H1 (cell line): ENCODE measurements around the gene AP1G2. TPM values are rescaled to one million over a fixed set of nuclear protein-coding genes. Genes with fewer than 3 reads are reported as not detected.
A peak's percentile ranks its signal among the peaks of the same experiment; 100 is the strongest.

ENCODE experiments used
- CTCF ChIA-PET: fragments of 300-600 bp; sonication (Branson Sonifier 250); formaldehyde crosslinking; loops from one replicate; lab custom pipeline; 2021; ENCODE audit not compliant: partially characterized antibody; lab: Charles Lee
- POLR2A ChIA-PET: fragments of 300-600 bp; sonication (Branson Sonifier 250); formaldehyde crosslinking; loops from one replicate; lab custom pipeline; 2021; ENCODE audit warnings: inconsistent platforms; ENCODE audit not compliant: partially characterized antibody; lab: Charles Lee
- DNase-seq, 2 experiments: peaks; one replicate each; pipeline versions ENCODE4 v3.0.0 to v3.0.0-alpha.2; 2010 to 2022; ENCODE audit warnings: low spot score in 2 of 2, low read depth in 1 of 2, mixed read lengths in 1 of 2
- FAIRE-seq: peaks from 2 replicates; lab custom pipeline; 2011; peaks lifted over from hg19 to GRCh38; lab: Jason Lieb, UNC
- H2AFZ ChIP-seq: 2 replicates; pipeline ENCODE4 v1.8.1; 2012; ENCODE audit warnings: low read length, inconsistent platforms
- H2AK5ac ChIP-seq: 2 replicates; pipeline ENCODE4 v1.6.1; 2013; ENCODE audit warnings: low read depth, low read length
- H2BK120ac ChIP-seq: replicated peaks from 2 replicates; pipeline ENCODE3; 2013; ENCODE audit warnings: low read depth, low read length, inconsistent platforms
- H2BK12ac ChIP-seq: 2 replicates; pipeline ENCODE4 v1.6.1; 2013; ENCODE audit warnings: low read depth, low read length
- H2BK15ac ChIP-seq: 2 replicates; pipeline ENCODE4 v1.6.1; 2013; ENCODE audit warnings: low read length
- H2BK20ac ChIP-seq: 2 replicates; pipeline ENCODE4 v1.6.1; 2013; ENCODE audit warnings: low read length
- H2BK5ac ChIP-seq: 2 replicates; pipeline ENCODE4 v1.6.1; 2013; ENCODE audit warnings: low read depth, low read length
- H3K14ac ChIP-seq: 2 replicates; pipeline ENCODE4 v1.6.1; 2013; ENCODE audit warnings: inconsistent platforms; ENCODE audit not compliant: insufficient read length
- H3K18ac ChIP-seq: 2 replicates; pipeline ENCODE4 v1.6.1; 2013; ENCODE audit warnings: low read length; ENCODE audit errors: extremely low read depth
- H3K23ac ChIP-seq: 2 replicates; pipeline ENCODE4 v1.6.1; 2013; ENCODE audit warnings: inconsistent platforms; ENCODE audit not compliant: insufficient read length
- H3K23me2 ChIP-seq: 2 replicates; pipeline ENCODE4 v1.6.1; 2013; ENCODE audit warnings: low read depth, low read length
- H3K27ac ChIP-seq: 2 replicates; pipeline ENCODE4 v1.6.1; 2011; ENCODE audit warnings: low read depth, low read length, inconsistent platforms
- H3K27me3 ChIP-seq, 4 experiments: replicated peaks in 1 of 4; 1 replicate in 1 of 4; 2 replicates in 3 of 4; pipeline versions ENCODE4 v1.6.1 to v1.8.1; 2011 to 2013; ENCODE audit warnings: low read length in 3 of 4, mild to moderate bottlenecking in 3 of 4, inconsistent platforms in 2 of 4, mixed read lengths in 2 of 4, moderate library complexity in 1 of 4; ENCODE audit not compliant: control insufficient read depth in 3 of 4, insufficient read depth in 3 of 4; ENCODE audit errors: extremely low read depth in 1 of 4
- H3K36me3 ChIP-seq, 4 experiments: 2 replicates each; pipeline versions ENCODE4 v1.6.1 to v1.8.1; 2011 to 2013; ENCODE audit warnings: mild to moderate bottlenecking in 4 of 4, low read length in 3 of 4, moderate library complexity in 2 of 4, control low read depth in 1 of 4, inconsistent platforms in 1 of 4; ENCODE audit not compliant: insufficient read depth in 4 of 4, control insufficient read depth in 2 of 4
- H3K4ac ChIP-seq: replicated peaks from 2 replicates; pipeline ENCODE3; 2013; ENCODE audit warnings: low read length, low read depth, mixed read lengths, inconsistent platforms; ENCODE audit not compliant: insufficient read length
- H3K4me1 ChIP-seq, 4 experiments: replicated peaks in 1 of 4; 1 replicate in 1 of 4; 2 replicates in 3 of 4; pipeline versions ENCODE4 v1.6.1 to v1.8.1; 2011 to 2013; ENCODE audit warnings: low read length in 3 of 4, inconsistent platforms in 2 of 4, mixed read lengths in 1 of 4; ENCODE audit not compliant: insufficient read depth in 4 of 4, control insufficient read depth in 3 of 4
- H3K4me2 ChIP-seq, 2 experiments: 2 replicates each; pipeline versions ENCODE4 v1.6.1 to v1.8.1; 2011 to 2013; ENCODE audit warnings: low read depth in 2 of 2, low read length in 2 of 2, control low read depth in 1 of 2, inconsistent platforms in 1 of 2, mild to moderate bottlenecking in 1 of 2; ENCODE audit not compliant: insufficient read depth in 1 of 2
- H3K4me3 ChIP-seq, 4 experiments: fragments of 200-600, 300-600 bp in 1 of 4; sonication (generic), shearing (Covaris generic), sonication (Bioruptor Twin) in 1 of 4; 2 replicates each; pipeline versions ENCODE4 v1.5.1 to v1.8.1; 2011 to 2016; ENCODE audit warnings: low read length in 4 of 4, low read depth in 3 of 4, control low read depth in 2 of 4, inconsistent platforms in 2 of 4, mild to moderate bottlenecking in 2 of 4, mixed read lengths in 1 of 4, moderate library complexity in 1 of 4; ENCODE audit not compliant: insufficient read depth in 2 of 4; ENCODE audit errors: extremely low read depth in 1 of 4
- H3K56ac ChIP-seq: replicated peaks from 2 replicates; pipeline ENCODE3; 2013; ENCODE audit warnings: low read depth, mild to moderate bottlenecking, mixed read lengths, low read length, inconsistent platforms; ENCODE audit not compliant: insufficient read length
- H3K79me1 ChIP-seq: 2 replicates; pipeline ENCODE4 v1.6.1; 2013; ENCODE audit warnings: low read depth, low read length, control low read depth
- H3K79me2 ChIP-seq, 2 experiments: 2 replicates each; pipeline versions ENCODE4 v1.6.1 to v1.8.1; 2012 to 2013; ENCODE audit warnings: low read length in 2 of 2, mild to moderate bottlenecking in 2 of 2, inconsistent platforms in 1 of 2; ENCODE audit not compliant: insufficient read depth in 2 of 2, control insufficient read depth in 1 of 2
- H3K9ac ChIP-seq, 4 experiments: replicated peaks in 1 of 4; 1 replicate in 1 of 4; 2 replicates in 3 of 4; pipeline versions ENCODE4 v1.6.1 to v1.8.1; 2011 to 2013; ENCODE audit warnings: low read depth in 3 of 4, low read length in 3 of 4, control low read depth in 2 of 4, mild to moderate bottlenecking in 2 of 4, moderate library complexity in 2 of 4, inconsistent platforms in 1 of 4; ENCODE audit errors: extremely low read depth in 1 of 4
- H3K9me3 ChIP-seq, 2 experiments: 2 replicates each; pipeline versions ENCODE4 v1.6.1 to v1.8.1; 2012 to 2013; ENCODE audit warnings: mild to moderate bottlenecking in 2 of 2, moderate library complexity in 2 of 2, control low read depth in 1 of 2, inconsistent platforms in 1 of 2, low read depth in 1 of 2, low read length in 1 of 2, mixed read lengths in 1 of 2; ENCODE audit not compliant: insufficient read depth in 2 of 2
- H4K20me1 ChIP-seq, 2 experiments: replicated peaks in 1 of 2; 2 replicates each; pipeline versions ENCODE3 to v1.8.1; 2011 to 2013; ENCODE audit warnings: inconsistent platforms in 2 of 2, low read length in 2 of 2, mild to moderate bottlenecking in 1 of 2; ENCODE audit not compliant: insufficient read depth in 2 of 2, control insufficient read depth in 1 of 2
- H4K5ac ChIP-seq: 2 replicates; pipeline ENCODE4 v1.6.1; 2013; ENCODE audit warnings: low read length, low read depth, mixed read lengths, inconsistent platforms; ENCODE audit not compliant: insufficient read length
- H4K8ac ChIP-seq: 2 replicates; pipeline ENCODE4 v1.8.0; 2013; ENCODE audit warnings: mild to moderate bottlenecking, moderate library complexity, low read length, inconsistent platforms; ENCODE audit not compliant: insufficient read depth; ENCODE audit errors: extremely low read depth
- H4K91ac ChIP-seq: replicated peaks from 2 replicates; pipeline ENCODE3; 2013; ENCODE audit warnings: low read length, mixed read lengths, inconsistent platforms; ENCODE audit not compliant: insufficient read length
- ASH2L ChIP-seq: fragments of 200-600, 300-600 bp; sonication (generic); IDR thresholded peaks from one replicate; pipeline ENCODE4 v1.7.1; 2017; ENCODE audit warnings: low read length
- CEBPB ChIP-seq: IDR thresholded peaks from 2 replicates; pipeline ENCODE4 v1.6.1; 2012; ENCODE audit warnings: low read depth, low read length
- MAX ChIP-seq: IDR thresholded peaks from 2 replicates; pipeline ENCODE4 v1.6.1; 2012; ENCODE audit warnings: inconsistent platforms
- POLR2AphosphoS5 ChIP-seq: IDR thresholded peaks from 2 replicates; pipeline ENCODE4 v1.6.1; 2011; ENCODE audit warnings: low read depth, low read length
- RAD21 ChIP-seq, 2 experiments: IDR thresholded peaks in 1 of 2; conservative IDR thresholded peaks in 1 of 2; 2 replicates each; pipeline ENCODE4 v1.6.1; 2011; ENCODE audit warnings: low read depth in 2 of 2, low read length in 2 of 2, improper control_type of control experiment in 1 of 2, inconsistent platforms in 1 of 2, mild to moderate bottlenecking in 1 of 2, moderate library complexity in 1 of 2
- SIN3A ChIP-seq, 2 experiments: IDR thresholded peaks in 1 of 2; conservative IDR thresholded peaks in 1 of 2; 2 replicates each; pipeline ENCODE4 v1.6.1; 2011 to 2012; ENCODE audit warnings: low read length in 2 of 2, improper control_type of control experiment in 1 of 2, low read depth in 1 of 2, mild to moderate bottlenecking in 1 of 2
- SIRT6 ChIP-seq: IDR thresholded peaks from one replicate; pipeline ENCODE4 v1.7.1; 2012; ENCODE audit warnings: low read length, inconsistent platforms
- SP1 ChIP-seq: IDR thresholded peaks from 2 replicates; pipeline ENCODE4 v1.6.1; 2011; ENCODE audit warnings: low read depth, low read length
- TBP ChIP-seq: IDR thresholded peaks from 2 replicates; pipeline ENCODE4 v1.6.1; 2011; ENCODE audit warnings: low read depth, low read length, improper control_type of control experiment
- TCF12 ChIP-seq: IDR thresholded peaks from 2 replicates; pipeline ENCODE4 v1.6.1; 2011; ENCODE audit warnings: low read depth, mild to moderate bottlenecking, low read length
- YY1 ChIP-seq: IDR thresholded peaks from 2 replicates; pipeline ENCODE4 v1.6.1; 2011; ENCODE audit warnings: low read depth, mild to moderate bottlenecking, low read length
- WGBS, 2 experiments: shearing (Covaris generic) in 1 of 2; methylation state at CpG; one replicate each; pipeline versions ENCODE4 v1.1.6 to v1.1.7; 2013 to 2015; ENCODE audit warnings: low lambda C conversion rate in 2 of 2, mixed read lengths in 2 of 2, inconsistent platforms in 1 of 2, low coverage in 1 of 2, missing lambda C conversion rate in 1 of 2; ENCODE audit not compliant: insufficient replicate concordance in 2 of 2, insufficient coverage in 1 of 2, insufficient read length in 1 of 2; ENCODE audit errors: extremely low coverage in 1 of 2, missing lambda C conversion rate in 1 of 2; 5-methylcytosine and 5-hydroxymethylcytosine counted together
- polyA plus RNA-seq, 7 experiments: library from polyadenylated mRNA; depleted of rRNA in 3 of 7; stranded (reverse) in 5 of 7; unstranded in 2 of 7; fragments of >200 nt in 5 of 7; fragments of 200-250 nt in 2 of 7; gene quantifications; 1 replicate in 5 of 7; 2 replicates in 1 of 7; 4 replicates in 1 of 7; pipeline versions ENCODE4 v1.2.1 to v1.2.3, GENCODE V29; 2011 to 2013; ENCODE audit warnings: missing spikeins in 2 of 7, mixed read lengths in 2 of 7
- total RNA-seq: library from RNA; stranded (reverse); fragmentation: NEBNext Ultra II Directional; extraction: Animal tissue kit (Norgen Biotek cat#: 25700); gene quantifications from 2 replicates; pipeline ENCODE4 v1.2.1, GENCODE V29; 2021
- TF ChIP-seq, protein P1 (sequence below): IDR thresholded peaks from 2 replicates; pipeline ENCODE4 v1.6.1; 2011; ENCODE audit warnings: low read depth, mild to moderate bottlenecking, low read length; ENCODE audit not compliant: insufficient read depth

The AP1G2 gene
- total and polyA plus RNA-seq, 2 of the 8 experiments (the other 6 are each of a cell fraction or from before 2014, with no cell fraction given), result 70.9 to 134 TPM

DNA sequence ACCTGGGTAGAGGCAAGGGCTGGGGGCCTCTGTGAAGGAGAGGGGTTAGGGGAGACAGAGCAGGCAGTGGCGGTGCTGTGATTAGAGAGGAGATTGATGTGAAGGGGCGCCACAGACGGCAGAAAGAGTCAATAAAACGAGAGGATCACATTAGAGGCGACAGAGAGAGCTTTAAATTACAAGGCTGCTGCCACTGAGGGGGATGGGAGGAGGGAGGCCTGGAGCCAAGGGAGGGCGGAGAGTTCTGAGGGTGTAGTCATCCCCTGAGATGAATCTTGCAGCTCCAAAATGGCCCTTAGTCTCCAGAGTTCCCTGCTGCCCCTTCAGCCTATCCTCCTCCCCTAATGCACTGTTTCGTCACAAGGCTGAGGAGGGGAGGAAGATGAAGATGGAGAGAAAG, 28.8 kb downstream of the AP1G2 start:
- Histone ChIP-seq H3K14ac (peak overlapping the region; percentile 10), H3K9me3 (no peaks in the 10 kb centered on the region), H2BK15ac (peak overlapping the region; percentile 1; the same call in 1 of the 2 replicates), H2BK120ac (peak overlapping the region; percentile 82), H3K4ac (peak overlapping the region; percentile 93), H3K79me2 (peaks cover 3 to 33% of the 10 kb centered on the region in 2 experiments; a peak in 2 of 4 replicates), H3K23me2 (peaks cover 17% of the 10 kb centered on the region), H3K9ac (peak overlapping the region in 3 of 4 experiments; percentile 92 to 94 (median 93); a peak in 6 of 7 replicates), H2AK5ac (peak overlapping the region; percentile 66), H3K23ac (no peak overlapping the region), H3K79me1 (peaks cover 6% of the 10 kb centered on the region), H3K36me3 (peaks cover 4 to 23% (median 4%) of the 10 kb centered on the region in 4 experiments; a peak in 4 of 8 replicates), H2BK20ac (peak overlapping the region; percentile 93; the same call in 1 of the 2 replicates), H2BK5ac (peak overlapping the region; percentile 96), H3K56ac (peak overlapping the region; percentile 69), H2AFZ (no peak overlapping the region), H3K4me3 (peak overlapping the region; percentile 53 to 72 (median 62)), H3K4me1 (peaks cover 7 to 22% (median 15%) of the 10 kb centered on the region in 4 experiments), H3K27ac (peak overlapping the region; percentile 97), H4K5ac (peak overlapping the region; percentile 94), H2BK12ac (peak overlapping the region; percentile 77), H3K4me2 (peak overlapping the region; percentile 96 to 99), H4K91ac (peak overlapping the region; percentile 86), H3K27me3 (no peaks in the 10 kb centered on the region), H4K8ac (peak overlapping the region; percentile 90; the same call in 1 of the 2 replicates), H4K20me1 (no peaks in the 10 kb centered on the region), H3K18ac (peak overlapping the region; percentile 97)
- FAIRE-seq (peak; percentile 69), DNase-seq (peak in 1 of 2 experiments; percentile 65)
- ChIA-PET POLR2A (interaction anchor here (0.7 to 52.7 kb wide), 10 partner anchors 9 to 567 kb away, joined by 3 to 1523 read pairs (median 4); partner anchors contain the start of genes AP1G2, NGDN, THTPA and ZFHX2), CTCF (interaction anchor here (1.3 to 70.5 kb wide), 8 partner anchors 11 to 193 kb away, joined by 4 to 2092 read pairs (median 27); partner anchors contain the start of genes AP1G2, NGDN, THTPA and ZFHX2)
- 4% methylated on average over 7 of the region's 7 CpGs; no CpG with 5 or more reads in 1 of the 2 experiments for WGBS, 2 experiments
- no peak for TF ChIP-seq RAD21 (IDR thresholded peaks at IDR 0.05 in 1 of 2, conservative IDR thresholded peaks at IDR 0.05 in 1 of 2; ENCODE audit: low read depth in 2 of 2, low read length in 2 of 2)
- no peak for TF ChIP-seq CEBPB
- TF ChIP-seq SP1, result 0 out of 2 replicates have a peak, but pooled peaks have one; percentile 41
- no peak for TF ChIP-seq TCF12
- TF ChIP-seq, protein P1, sequence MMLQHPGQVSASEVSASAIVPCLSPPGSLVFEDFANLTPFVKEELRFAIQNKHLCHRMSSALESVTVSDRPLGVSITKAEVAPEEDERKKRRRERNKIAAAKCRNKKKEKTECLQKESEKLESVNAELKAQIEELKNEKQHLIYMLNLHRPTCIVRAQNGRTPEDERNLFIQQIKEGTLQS, result no peak
- TF ChIP-seq MAX, result no peak
- TF ChIP-seq POLR2AphosphoS5, result peak; percentile 65; the same call in 1 of the 2 replicates
- peak; percentile 49 for TF ChIP-seq ASH2L
- TF ChIP-seq SIRT6, result no peak
- peak; percentile 78 for TF ChIP-seq YY1
- TF ChIP-seq TBP, result peak; percentile 39; the same call in 1 of the 2 replicates
- TF ChIP-seq SIN3A (conservative IDR thresholded peaks at IDR 0.05 in 1 of 2, IDR thresholded peaks at IDR 0.05 in 1 of 2; ENCODE audit: low read depth in 1 of 2, low read length in 2 of 2), result no peak
